Endodermal cell (in vitro differentiated cells): ENCODE data around the gene EID2. TPM values are rescaled to one million over a fixed set of nuclear protein-coding genes. Genes with fewer than 3 reads are reported as not detected.

Source experiments
- DNase-seq: peaks from one replicate; pipeline ENCODE4 v3.0.0-alpha.2; 2017
- H3K27ac ChIP-seq: 2 replicates; pipeline ENCODE4 v1.5.1; 2013; ENCODE audit warnings: mild to moderate bottlenecking, low read depth, low read length, moderate library complexity
- H3K27me3 ChIP-seq: 2 replicates; pipeline ENCODE4 v1.6.1; 2013; ENCODE audit warnings: mild to moderate bottlenecking, low read length, moderate library complexity; ENCODE audit not compliant: insufficient read depth, control insufficient read depth, poor library complexity, severe bottlenecking
- H3K36me3 ChIP-seq: 2 replicates; pipeline ENCODE4 v1.7.0; 2013; ENCODE audit warnings: mild to moderate bottlenecking, low read length, moderate library complexity; ENCODE audit not compliant: control insufficient read depth, insufficient read depth
- H3K4me1 ChIP-seq: one replicate; pipeline ENCODE4 v1.7.0; 2013; ENCODE audit warnings: low read length; ENCODE audit not compliant: control insufficient read depth, insufficient read depth
- H3K4me3 ChIP-seq: 2 replicates; pipeline ENCODE4 v1.5.1; 2013; ENCODE audit warnings: mild to moderate bottlenecking, low read length, moderate library complexity
- H3K9ac ChIP-seq: 2 replicates; pipeline ENCODE4 v1.6.1; 2013; ENCODE audit warnings: mild to moderate bottlenecking, low read length, moderate library complexity; ENCODE audit not compliant: poor library complexity, severe bottlenecking; ENCODE audit errors: extremely low read depth
- H3K9me3 ChIP-seq: 2 replicates; pipeline ENCODE4 v1.6.1; 2013; ENCODE audit warnings: mild to moderate bottlenecking, low read length, moderate library complexity; ENCODE audit not compliant: control insufficient read depth
- H3K27ac Mint-ChIP-seq: 2 replicates; pipeline ENCODE4 v1.8.0; 2020; ENCODE audit warnings: mixed read lengths
- H3K27me3 Mint-ChIP-seq: 2 replicates; pipeline ENCODE4 v1.8.0; 2021; ENCODE audit warnings: mild to moderate bottlenecking, mixed read lengths; ENCODE audit not compliant: insufficient read depth
- H3K36me3 Mint-ChIP-seq: 2 replicates; pipeline ENCODE4 v1.8.0; 2020; ENCODE audit warnings: low read depth, mixed read lengths
- H3K4me1 Mint-ChIP-seq: 2 replicates; pipeline ENCODE4 v1.8.0; 2020; ENCODE audit warnings: mixed read lengths
- H3K4me3 Mint-ChIP-seq: 2 replicates; pipeline ENCODE4 v1.8.0; 2020; ENCODE audit warnings: mild to moderate bottlenecking, moderate library complexity, mixed read lengths
- H3K9me3 Mint-ChIP-seq: 2 replicates; pipeline ENCODE4 v1.8.0; 2020; ENCODE audit warnings: mild to moderate bottlenecking, mixed read lengths
- WGBS, 2 experiments: methylation state at CpG; one replicate each; pipeline versions ENCODE4 v1.1.5 to v1.1.7; 2013; ENCODE audit warnings: missing lambda C conversion rate in 2 of 2, mixed read lengths in 1 of 2; ENCODE audit not compliant: insufficient coverage in 1 of 2, insufficient read length in 1 of 2; 5-methylcytosine and 5-hydroxymethylcytosine counted together
- total RNA-seq, 2 donors: library from RNA; stranded (reverse); fragmentation: NEBNext Ultra II Directional in 1 of 2; extraction: Animal tissue kit (Norgen Biotek cat#: 25700) in 1 of 2; gene quantifications; 2 replicates in 1 of 2; 3 replicates in 1 of 2; pipeline ENCODE4 v1.2.1, GENCODE V29; 2021
- TF ChIP-seq, protein P1 (sequence below): fragments of 200-600 bp; sonication (generic); conservative IDR thresholded peaks from 2 replicates; pipeline ENCODE4 v1.5.0; 2021; ENCODE audit warnings: antibody characterized with exemption, mild to moderate bottlenecking

EID2 gene
- total RNA-seq, 2 donors from 2014 or later = 24.0 to 29.7 TPM

DNA sequence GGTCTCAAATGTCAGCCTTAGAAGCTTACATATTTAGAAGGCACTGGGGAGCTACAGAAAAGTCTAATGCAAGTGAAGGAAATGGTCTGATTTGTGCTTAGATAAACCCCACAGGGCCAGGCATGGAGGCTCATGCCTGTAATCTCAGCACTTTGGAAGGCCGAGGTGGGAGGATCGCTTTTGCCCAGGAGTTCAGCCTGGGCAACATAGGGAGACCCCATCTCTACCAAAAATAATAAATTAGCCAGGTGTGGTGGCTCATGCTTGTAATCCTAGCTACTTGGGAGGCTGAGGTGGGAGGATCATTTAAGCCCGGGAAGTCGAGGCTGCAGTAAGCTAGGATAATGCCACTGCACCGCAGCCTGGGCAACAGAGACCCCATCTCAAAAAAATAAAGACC lies 43.9 kb downstream of the EID2 start:
- H3K9me3 Mint-ChIP-seq = peaks cover 2% of the 10 kb centered on the region
- Histone ChIP-seq H3K9ac (no peak overlapping the region), H3K27ac (no peak overlapping the region), H3K36me3 (peaks cover 12% of the 10 kb centered on the region), H3K27me3 (peaks cover 32% of the 10 kb centered on the region), H3K4me3 (no peak overlapping the region), H3K9me3 (no peaks in the 10 kb centered on the region), H3K4me1 (no peaks in the 10 kb centered on the region)
- WGBS, 2 experiments = 60 to 92% methylated on average over 1 to 5 of the region's 5 CpGs
- H3K4me3 Mint-ChIP-seq = no peak overlapping the region
- H3K27me3 Mint-ChIP-seq = peaks cover 32% of the 10 kb centered on the region
- peaks cover 7% of the 10 kb centered on the region for H3K36me3 Mint-ChIP-seq
- no peak for DNase-seq
- TF ChIP-seq, protein P1, sequence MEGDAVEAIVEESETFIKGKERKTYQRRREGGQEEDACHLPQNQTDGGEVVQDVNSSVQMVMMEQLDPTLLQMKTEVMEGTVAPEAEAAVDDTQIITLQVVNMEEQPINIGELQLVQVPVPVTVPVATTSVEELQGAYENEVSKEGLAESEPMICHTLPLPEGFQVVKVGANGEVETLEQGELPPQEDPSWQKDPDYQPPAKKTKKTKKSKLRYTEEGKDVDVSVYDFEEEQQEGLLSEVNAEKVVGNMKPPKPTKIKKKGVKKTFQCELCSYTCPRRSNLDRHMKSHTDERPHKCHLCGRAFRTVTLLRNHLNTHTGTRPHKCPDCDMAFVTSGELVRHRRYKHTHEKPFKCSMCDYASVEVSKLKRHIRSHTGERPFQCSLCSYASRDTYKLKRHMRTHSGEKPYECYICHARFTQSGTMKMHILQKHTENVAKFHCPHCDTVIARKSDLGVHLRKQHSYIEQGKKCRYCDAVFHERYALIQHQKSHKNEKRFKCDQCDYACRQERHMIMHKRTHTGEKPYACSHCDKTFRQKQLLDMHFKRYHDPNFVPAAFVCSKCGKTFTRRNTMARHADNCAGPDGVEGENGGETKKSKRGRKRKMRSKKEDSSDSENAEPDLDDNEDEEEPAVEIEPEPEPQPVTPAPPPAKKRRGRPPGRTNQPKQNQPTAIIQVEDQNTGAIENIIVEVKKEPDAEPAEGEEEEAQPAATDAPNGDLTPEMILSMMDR = no peak
- H3K4me1 Mint-ChIP-seq = peaks cover 9% of the 10 kb centered on the region
- no peak overlapping the region for H3K27ac Mint-ChIP-seq

DNA sequence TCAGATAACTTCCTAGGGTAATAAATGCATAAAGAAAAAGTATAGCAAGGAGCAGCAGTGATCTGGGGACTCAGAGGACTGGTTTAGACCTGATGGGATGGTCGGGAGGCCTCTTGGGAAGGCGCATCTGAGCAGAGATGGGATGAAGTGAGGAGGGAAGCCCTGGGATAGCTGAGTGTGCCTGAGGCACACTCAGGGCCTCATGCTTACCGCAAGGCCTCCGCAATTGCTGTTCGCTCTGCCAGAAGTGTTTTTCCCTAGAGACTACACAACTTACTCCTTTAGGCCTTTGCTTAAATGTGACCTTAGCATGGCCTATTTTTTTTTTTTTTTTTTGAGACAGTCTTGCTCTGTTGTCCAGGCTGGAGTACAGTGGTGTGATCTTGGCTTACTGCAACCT lies 45.3 kb downstream of the EID2 start:
- no peak for DNase-seq
- Mint-ChIP-seq H3K4me1 (peaks cover 9% of the 10 kb centered on the region), H3K36me3 (peaks cover 12% of the 10 kb centered on the region), H3K27ac (peak overlapping the region; percentile 1), H3K4me3 (no peak overlapping the region), H3K9me3 (no peaks in the 10 kb centered on the region), H3K27me3 (peaks cover 18% of the 10 kb centered on the region)
- H3K27me3 ChIP-seq = peaks cover 18% of the 10 kb centered on the region
- H3K36me3 ChIP-seq = peaks cover 21% of the 10 kb centered on the region
- H3K9ac ChIP-seq = no peak overlapping the region
- H3K9me3 ChIP-seq = no peaks in the 10 kb centered on the region
- H3K27ac ChIP-seq = no peak overlapping the region
- no peak overlapping the region for H3K4me3 ChIP-seq
- WGBS, 2 experiments = 95 to 96% methylated on average over 3 to 5 of the region's 5 CpGs
- no peaks in the 10 kb centered on the region for H3K4me1 ChIP-seq
- TF ChIP-seq, protein P1 = no peak

DNA sequence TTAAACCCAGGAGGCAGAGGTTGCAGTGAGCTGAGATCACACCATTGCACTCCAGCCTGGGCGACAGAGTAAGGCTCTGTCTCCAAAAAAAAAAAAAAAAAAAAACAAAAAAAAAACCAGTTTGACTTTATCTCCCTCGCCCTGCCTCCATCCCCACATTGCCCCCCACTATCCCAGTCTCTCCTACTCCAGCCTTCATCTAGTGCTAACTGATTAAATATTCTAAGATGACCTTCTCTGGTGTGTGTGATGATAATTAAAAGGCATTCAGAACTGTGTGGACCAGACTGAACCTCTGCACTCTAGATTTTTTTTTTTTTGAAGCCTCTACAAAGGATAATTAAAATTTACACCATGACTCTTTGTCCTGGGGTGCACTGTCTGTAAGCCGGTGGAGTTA lies 47.2 kb downstream of the EID2 start:
- H3K9me3 ChIP-seq = no peaks in the 10 kb centered on the region
- DNase-seq = no peak
- no peak overlapping the region for H3K9ac ChIP-seq
- no peak overlapping the region for H3K4me3 ChIP-seq
- TF ChIP-seq, protein P1 = no peak
- peaks cover 29% of the 10 kb centered on the region for H3K36me3 Mint-ChIP-seq
- H3K27ac ChIP-seq = no peak overlapping the region
- no peaks in the 10 kb centered on the region for H3K9me3 Mint-ChIP-seq
- 86% methylated on average over 1 of the region's 3 CpGs; no CpG with 5 or more reads in 1 of the 2 experiments for WGBS, 2 experiments
- H3K27ac Mint-ChIP-seq = no peak overlapping the region
- H3K4me1 ChIP-seq = no peaks in the 10 kb centered on the region
- no peaks in the 10 kb centered on the region for H3K27me3 Mint-ChIP-seq
- H3K36me3 ChIP-seq = peaks cover 38% of the 10 kb centered on the region
- no peaks in the 10 kb centered on the region for H3K27me3 ChIP-seq
- H3K4me1 Mint-ChIP-seq = no peaks in the 10 kb centered on the region
- H3K4me3 Mint-ChIP-seq = no peak overlapping the region
